HG03039 (cell line): ENCODE measurements around the gene NECTIN1.

ENCODE experiments used
- ATAC-seq: cut with Tn5 transposase; IDR thresholded peaks from one replicate; pipeline ENCODE4 v1.9.1; 2021; ENCODE audit warnings: mild to moderate bottlenecking, moderate library complexity; ENCODE audit not compliant: unreplicated experiment

NECTIN1 gene

DNA sequence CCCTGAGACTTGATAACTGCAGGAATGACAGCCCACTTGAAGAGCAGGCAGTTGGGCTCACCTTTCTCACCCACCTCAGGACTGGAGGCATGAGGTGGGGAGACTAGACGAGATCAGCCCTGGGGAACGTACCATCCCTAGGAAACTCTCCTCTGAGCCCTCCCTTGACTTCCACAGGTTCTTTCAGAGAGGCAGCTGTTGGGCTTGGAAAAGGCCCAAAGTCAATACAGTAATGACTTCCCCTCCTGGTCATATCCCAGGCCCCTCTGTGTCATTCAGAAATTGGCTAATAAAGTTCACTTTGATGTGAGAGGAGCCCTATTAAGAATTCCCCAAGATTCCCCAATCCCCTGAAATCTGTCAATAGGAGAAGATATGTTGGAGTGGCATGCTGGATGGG is 5.8 kb upstream of the NECTIN1 start:
- no peak for ATAC-seq

DNA sequence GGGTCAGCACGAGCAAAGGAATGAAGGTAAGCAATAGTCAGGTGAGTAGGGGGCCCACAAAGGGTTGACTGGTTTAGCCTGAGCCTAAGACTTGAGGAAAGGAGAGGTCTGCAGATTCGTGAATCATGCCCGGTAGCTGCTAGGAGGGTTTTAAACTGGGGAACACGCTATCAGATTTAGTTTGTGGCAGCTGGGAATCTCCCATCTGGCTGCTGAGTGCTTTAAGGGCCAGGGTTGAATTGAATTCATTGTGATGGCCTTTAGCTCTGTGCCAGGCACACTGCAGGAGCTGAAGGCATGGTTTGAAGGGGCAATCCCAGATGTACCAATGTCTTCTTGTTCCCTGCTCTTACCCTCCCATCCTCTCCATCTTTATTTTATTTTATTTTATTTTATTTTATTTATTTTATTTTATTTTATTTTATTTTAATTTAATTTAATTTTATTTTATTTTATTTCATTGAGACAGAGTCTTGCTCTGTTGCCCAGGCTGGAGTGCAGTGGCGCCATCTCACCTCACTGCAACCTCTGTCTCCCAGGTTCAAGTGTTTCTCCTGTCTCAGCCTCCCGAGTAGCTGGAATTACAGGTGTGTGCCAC is 1.9 kb upstream of the NECTIN1 start:
- no peak for ATAC-seq

DNA sequence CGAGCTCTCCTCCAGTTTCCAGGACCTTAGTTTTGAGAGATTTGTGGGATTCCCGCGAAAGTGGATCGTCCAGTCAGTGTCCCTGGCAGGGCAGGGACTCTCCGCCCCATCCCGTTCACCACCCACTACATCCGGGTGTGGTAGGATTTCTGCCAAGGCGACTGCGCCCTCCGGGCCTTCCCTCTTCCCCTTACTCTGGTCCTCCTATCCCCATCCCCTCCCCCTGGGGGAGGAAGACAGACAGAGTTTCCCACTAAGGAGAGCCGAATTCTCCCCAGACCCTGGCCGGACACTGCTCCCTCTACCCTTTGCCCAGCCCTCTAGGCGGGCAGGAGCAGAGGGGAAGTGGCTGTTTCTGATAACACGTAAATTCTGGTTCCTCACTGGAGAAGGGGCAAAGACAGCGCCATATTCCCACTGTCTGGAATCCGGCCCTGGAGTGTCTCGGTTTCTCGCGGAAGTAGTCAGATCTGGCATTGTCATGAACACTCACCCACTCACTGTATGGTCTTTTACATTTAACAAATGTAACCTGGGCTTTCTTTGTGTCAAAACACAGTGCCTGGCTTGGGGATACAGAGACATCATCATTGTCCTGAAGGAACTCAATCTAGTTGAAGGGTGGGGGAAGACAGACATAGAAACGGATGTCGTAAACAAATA is 1.1 kb upstream of the NECTIN1 start:
- ATAC-seq, result no peak

DNA sequence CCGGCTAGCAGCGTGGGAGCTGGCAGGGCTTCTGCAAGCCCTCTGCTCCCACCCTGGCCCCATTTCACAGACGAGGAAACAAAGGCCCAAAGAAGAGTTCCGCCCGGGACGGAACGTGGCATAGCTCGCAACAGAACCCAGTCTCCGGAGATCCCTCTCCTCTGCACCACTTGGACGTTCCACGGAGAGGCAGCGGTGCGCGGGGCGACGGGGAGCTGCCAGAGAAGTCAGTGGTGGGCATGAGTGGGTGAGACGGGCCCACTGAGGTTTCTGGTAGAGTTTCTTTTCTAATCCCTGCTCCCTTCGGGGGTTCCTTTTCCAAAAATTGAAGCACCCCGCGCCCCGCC is 554 bp upstream of the NECTIN1 start:
- ATAC-seq, result no peak

DNA sequence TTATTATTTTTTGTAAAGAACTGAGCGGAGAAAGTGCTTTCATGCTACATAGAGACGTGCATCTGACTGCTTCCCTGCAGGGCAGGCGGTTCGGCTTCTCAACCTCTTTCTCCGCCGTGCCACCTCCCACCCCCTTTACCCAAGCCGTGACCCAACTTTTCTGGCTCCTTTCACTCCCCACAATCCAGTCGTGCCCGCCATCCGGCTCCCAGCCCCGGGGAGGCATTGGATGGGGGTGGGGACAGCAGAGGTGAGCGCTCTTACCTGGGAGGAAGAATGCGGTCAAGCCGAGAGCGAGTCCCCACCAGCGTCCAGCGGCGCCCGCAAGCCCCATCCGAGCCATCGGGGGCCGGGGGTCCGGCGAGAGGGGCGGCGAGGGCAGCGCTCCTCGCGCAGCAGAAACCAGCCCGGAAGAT is 781 bp downstream of the NECTIN1 start:
- ATAC-seq, result no peak

DNA sequence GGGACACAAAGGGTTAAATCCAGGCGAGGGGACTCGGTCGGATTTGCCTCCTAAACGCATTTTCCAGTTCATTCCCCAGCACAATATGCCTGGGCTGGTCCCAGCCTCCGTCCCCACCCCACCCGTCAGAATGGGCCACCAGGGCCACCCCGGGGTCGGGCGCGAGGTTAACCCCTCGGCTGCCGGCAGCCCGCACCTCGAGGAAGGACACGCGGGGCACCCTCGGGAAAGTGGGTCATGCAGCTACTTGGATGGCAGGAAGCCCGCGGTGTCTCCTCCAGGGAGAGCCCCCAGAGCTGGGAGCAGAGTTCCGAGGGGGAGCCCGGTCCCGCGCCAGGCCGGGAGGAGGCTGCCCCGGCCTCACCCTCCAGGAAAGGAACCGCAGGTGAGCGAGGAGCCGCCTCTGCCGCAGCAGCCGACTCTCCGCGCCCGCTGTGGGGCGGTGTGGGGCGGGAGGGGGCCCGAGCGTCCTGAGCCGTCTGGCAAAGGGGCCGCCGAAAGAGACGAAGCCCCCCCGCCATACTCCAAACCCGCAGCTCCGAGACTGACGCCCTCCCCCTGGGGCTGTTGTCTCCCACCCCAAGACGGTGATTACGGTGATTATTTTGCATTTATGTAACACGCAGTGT is 1.4 kb downstream of the NECTIN1 start:
- no peak for ATAC-seq

DNA sequence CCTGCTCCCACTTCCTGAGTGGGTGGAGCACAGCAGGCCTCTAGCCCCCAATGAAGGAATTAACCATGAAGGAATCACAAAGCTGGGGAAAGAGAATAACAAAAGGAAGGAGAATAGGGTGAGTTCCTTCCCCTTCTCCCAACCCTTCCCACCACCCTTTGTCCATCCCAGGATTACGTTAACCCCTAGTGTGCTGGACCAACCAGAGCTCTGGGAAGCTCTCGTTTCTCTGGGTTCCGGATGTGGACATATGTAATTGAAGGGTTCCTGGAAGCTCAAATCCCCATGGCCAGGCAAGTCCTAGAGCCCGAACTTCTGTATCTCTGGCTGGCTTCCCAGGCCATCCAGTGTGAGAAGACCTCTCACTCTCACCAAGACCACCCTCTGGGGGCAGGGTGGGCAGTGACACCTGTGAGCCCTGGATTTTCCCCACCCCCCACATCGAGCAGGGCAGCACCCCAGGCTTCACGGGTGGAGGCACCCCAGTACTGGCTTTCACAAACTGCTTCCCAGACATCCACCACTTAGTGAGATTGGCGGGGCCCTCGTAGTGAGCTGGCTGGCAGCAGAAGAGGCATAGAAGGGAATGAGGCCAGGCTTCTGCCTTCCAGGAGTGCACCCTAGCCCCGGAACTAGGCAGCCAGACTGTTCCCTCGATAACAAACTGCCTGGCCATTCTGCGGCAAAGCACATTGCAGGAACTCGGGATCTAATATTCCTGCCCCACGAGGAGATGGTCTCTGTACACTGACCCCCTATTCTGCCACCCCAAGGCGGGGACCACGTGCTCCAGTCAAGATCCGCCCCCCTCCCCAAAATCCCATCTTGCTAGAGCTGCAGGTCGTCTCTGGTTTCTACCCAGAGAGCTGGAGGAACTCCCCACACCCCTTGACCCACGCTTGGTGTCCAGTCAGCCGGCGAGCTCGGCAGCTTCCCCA is 2.1 kb downstream of the NECTIN1 start:
- no peak for ATAC-seq

DNA sequence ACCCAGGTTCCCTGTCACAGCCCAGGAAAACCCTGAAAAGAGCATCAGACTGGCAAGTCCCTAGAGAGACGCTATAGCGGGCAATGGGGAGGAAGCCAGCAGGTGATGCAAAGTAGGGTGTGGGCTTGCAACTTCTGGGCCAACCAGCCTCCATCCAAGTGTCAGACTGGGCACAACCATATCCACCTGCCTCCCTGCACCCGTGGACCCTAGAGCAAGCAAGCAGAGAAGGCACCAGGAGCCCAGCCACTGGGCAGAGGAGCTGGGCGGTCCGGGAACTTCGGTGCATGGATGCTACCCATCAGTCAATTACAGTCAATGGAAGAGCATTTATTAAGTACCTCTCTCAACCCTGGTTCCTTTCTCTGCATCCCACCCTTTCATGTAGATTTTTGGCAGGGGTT is 2.8 kb downstream of the NECTIN1 start:
- ATAC-seq, result no peak

DNA sequence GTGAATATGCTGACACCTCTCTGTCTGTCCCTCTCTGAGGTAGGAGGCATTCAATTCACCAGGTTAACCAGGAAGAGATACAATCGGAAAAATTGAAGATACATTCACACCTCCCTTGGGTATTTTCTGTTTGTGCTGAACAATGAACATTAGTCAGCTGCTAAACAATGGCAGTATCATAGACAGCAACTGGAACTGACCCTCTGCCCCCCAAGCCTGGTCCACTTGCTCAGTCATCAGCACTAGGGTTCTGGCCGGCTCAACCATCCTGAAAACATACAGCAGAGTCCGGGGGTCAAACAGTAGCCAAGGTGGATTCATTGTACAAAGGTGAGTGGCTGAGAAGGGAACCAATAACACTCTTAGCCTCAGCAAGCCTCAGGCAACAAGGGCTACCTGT is 4.0 kb downstream of the NECTIN1 start:
- ATAC-seq, result no peak

DNA sequence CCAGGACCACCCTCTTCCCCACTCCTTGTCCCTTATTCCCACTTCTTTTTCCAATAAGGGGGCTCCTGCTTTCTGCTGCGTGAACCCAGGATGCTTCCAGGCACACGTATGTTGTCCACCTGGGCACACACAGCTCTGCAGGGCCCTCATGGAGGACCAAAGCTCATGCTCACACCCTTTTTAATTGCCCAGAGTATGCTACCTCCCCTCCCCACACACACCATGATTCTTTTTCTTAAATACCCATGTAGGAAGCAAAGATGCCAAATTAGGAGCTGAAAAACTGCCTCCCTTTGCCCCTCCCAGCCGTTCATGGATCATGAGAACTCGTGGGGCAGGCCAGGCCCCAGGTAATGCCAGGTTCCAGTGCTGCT is 5.1 kb downstream of the NECTIN1 start:
- ATAC-seq, result no peak

DNA sequence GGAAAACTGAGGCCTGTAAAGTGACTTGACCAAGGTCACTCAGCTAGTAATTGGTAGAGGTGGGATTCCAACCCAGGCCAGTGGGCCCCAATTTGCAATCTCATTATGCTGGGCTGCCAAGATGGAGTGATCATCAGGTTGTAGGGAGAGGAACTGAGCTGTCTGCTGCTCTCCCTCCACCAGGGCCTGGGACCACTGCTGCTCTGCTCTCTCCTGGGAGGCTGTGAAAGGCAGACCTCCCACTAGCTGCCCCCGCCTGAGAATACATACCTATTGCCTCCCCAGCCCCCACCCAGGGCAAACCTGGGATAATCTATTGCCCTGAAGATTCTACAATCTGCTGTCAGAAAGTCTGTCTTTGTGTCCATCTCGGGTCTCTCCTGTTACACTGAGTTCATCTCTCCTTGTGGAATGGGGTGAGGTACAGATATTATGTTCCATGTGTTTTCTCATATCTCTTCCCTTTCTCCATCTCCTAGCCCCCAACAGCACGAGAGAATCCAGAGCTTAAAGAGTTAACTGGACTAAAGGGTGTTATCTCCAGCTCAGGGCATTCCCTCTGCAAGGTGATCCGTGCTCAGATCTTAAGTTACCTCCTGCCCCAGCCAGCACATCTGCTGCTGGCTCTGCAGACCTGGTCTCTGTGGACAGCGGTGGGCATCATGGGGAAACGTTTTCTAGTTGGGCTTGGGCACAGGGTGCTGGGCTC is 5.6 kb downstream of the NECTIN1 start:
- ATAC-seq, result no peak

DNA sequence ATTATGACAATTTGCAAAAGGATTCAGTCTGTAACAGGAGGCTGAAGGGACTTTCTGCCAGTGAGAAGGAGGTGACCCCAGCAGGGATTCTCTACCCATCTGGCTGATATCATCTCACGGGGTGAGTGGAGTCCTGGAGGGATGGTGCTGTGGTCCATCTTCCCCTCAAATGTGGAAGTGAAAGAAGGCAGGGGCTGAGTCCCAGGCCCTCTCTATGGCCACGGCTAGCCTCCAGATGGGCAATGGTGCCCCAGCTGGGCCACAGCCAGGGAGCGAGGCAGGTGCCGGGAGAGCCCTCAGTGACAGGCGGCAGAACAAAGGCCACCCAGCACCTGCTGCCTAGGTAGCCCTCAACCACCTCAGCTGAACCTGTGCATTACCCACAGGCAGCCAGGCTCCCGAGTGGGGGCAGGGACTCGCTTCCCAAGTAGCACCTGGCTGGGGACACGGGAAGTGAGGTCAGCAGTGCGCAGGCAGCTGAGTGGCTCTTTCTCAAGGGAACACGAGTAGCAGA is 6.7 kb downstream of the NECTIN1 start:
- no peak for ATAC-seq

DNA sequence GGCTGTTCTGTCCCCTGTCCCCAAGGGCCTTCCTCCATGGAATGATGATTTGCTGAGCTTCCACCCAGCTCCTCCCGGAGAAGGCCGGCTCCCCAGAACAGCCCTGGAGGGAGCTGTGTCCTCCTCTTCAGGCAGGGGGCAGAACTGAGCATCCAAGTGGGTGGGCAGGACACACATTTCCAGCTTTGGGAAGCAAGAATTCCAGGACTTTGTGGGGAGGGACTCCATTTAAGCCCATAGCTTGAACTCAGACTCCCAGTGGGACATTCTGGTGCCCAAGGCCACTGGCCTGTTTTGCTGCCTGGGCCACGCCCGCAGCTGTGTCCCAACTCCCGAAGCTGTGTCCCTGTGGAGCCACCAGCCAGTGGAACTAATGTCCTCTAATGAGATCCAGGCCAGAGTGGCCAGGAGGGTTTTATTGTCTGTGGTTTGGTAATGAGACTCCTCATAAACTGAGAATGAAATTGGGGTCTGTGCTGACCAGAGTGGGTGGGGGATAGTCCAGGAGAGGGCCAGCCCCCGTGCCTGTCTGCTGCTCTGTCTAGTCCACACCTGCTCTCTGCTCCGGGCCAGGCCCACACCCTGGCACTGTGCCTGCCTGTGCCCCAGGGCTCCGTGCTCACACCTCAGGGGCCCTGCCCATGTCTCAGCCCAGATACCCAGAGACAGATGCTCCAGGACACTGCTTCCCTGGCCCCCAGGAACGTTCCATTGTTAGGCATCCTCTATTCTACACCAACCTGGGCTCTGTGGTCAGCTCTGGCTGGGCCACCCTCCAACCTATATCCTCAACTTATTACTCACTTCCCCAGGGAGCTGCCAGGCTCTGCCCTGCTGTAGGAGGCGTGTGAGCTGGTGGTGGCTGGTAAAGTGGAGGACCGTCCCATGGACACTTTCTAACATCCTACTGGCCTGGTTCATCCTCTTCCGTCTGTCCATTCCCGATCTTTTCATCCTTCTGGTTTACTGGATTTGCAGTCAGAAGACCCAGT is 7.6 kb downstream of the NECTIN1 start:
- ATAC-seq, result no peak

DNA sequence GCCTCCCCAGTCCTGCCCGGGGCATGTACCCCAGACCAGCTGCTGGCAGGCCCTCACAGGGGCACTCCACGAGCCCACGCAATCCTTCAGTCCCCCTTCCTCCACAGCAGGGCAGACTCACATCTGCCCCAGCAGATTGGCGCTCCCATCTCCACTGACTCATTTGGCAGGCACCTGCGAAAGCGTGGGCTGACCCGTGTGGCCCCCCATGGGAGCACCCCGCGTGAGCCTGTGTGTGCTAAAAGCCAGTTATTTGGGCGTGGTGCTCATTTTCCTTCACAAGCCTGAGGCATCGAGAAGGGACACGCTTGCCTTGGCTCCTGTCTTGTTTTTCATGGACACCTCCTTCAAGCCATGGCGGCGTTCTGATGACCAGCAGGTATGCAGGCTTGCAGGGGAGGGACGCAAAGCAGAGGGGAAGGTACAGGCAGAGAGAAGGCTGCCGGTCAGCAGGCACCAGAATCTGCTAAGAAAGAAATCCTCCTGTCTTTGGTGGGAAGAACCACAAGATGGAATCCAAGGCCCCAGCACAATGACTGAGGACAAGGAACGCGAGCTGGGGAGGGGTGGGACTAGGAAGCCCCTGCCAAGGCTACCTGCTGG is 8.6 kb downstream of the NECTIN1 start:
- no peak for ATAC-seq

DNA sequence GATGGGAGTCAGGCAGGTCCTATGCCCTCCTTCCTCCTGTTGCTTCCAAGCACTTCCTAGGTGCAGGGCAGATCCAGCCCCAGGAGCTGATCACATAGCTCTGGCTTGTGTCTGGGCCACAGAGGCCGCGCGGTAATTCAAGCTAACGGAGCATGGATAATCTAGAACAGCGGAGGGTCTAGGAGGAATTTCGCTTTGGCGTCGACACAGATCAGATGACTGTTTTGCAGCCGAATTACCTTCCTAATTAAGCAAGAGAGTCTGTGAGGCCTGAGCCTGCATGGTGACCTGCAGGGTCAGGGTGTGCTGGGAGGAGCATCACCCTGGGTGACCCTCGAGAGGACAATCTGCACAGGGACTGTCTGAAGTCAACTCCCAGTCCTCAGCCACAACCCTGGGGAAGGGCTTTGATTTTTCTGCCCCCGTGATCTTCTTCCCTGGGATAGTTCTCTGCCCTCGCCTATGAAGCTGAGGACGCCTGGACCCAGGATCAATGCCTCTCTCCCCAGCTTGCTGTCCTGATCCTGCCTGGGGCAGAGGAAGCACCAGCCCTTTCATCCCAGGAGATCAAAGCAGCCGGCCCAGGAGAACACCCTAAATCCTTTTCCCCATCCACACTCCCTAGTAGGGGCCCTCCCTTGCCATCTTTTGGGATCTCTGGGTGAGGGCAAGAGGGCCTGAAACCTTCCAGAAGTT is 11.0 kb downstream of the NECTIN1 start:
- ATAC-seq, result no peak

DNA sequence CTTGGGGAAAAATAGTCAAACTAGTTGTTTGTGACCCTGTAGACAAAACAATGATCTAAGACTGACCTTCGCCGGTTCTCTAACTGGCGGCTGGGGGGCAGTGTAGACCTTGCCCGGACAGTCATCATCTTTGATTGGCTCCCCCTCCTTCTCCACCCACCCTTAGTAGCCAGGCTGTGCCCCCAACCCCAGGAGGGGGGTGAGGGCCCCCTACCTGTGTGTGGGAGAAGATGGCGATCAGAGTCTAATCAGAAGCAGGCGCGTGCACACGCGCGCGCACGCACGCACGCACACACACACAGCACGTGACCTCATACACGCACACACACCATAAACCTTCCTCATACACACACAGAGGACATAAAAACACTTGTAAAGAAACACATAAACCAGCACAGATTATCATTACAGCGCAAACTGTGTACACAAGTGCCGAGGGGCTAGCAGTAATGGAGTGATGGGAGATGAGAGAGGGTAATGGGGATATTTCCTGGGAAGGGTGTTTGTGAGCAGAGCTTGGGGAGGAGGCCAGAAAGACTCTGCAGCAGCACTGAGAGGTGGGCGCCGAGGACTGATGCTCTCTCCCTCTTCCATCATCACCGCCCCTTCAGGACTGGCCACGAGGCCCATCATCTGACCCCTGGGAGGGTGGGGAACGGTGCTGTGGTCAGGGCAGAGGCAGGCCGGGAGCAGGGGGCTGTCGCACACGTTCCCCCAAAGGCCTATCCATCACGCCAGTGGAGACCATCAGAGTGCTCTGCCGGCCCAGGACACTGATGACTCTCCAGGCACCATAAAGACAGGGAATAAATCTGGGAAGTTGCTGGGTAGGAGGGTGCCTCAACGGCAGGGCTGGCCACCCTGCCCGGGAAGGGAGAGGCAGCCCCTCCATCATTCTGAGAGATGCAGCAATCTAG is 12.2 kb downstream of the NECTIN1 start:
- no peak for ATAC-seq

DNA sequence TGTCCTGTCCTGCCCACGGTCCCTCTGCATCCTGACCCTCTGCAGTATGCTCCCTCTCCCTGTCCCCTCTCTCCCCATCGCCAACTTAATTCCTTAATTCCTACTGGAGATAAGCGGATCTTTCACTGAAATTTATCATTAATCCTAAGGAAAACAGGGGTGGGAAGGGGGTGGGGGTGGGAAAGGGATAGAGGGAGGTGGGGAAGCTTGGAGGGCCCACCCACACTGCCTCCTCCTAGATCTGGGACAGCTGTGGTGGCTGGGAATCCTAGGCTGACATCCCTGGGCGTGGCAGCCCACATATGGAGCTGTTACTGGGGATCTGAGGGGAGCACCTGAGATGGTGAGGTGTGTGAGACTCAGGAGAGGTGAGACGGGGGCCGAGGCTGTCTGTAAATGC is 14.4 kb downstream of the NECTIN1 start:
- no peak for ATAC-seq

DNA sequence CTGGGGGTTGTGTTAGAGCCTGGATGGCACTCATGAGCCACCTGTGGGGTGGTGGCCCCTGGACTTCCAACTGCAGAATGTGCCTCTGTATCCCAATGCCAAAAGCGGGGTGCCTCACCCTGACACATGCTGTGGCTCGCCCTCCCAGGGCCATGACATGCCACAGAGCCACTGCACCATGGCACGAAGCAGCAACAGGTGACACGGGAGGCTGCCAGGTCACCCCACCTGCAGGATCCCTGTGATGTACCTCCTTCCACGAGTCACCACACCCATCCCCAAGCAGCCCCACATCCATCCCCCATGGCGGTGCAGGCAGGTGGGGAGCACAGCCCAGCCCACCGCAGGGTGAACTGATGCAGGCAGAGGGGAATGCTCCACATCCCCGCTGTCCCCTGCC is 14.8 kb downstream of the NECTIN1 start:
- no peak for ATAC-seq
